Adrenal gland (tissue), 12 donors: ENCODE measurements around the gene PRSS33. TPM values are rescaled to one million over a fixed set of nuclear protein-coding genes. Genes with fewer than 3 reads are reported as not detected.

Experiments
- DNase-seq, 7 donors: peaks; one replicate each; pipeline ENCODE4 v3.0.0-alpha.2; 2019 to 2020
- H3K27ac ChIP-seq, 5 donors: fragments of 200-600 bp; sonication (generic) in 4 of 5; 1 replicate in 3 of 5; 2 replicates in 2 of 5; pipeline versions ENCODE4 v1.5.1 to v1.8.0; 2016 to 2020; ENCODE audit warnings: mild to moderate bottlenecking in 1 of 5
- H3K27me3 ChIP-seq: fragments of 200-600 bp; 2 replicates; pipeline ENCODE4 v1.8.0; 2021
- H3K36me3 ChIP-seq, 2 donors: fragments of 200-600 bp; replicated peaks in 1 of 2; 1 replicate in 1 of 2; 2 replicates in 1 of 2; pipeline versions ENCODE4 v1.5.1 to v1.8.0; 2018 to 2022
- H3K4me1 ChIP-seq, 2 donors: fragments of 200-600 bp; replicated peaks in 1 of 2; 1 replicate in 1 of 2; 2 replicates in 1 of 2; pipeline versions ENCODE4 v1.5.1 to v1.8.0; 2018 to 2021
- H3K4me3 ChIP-seq, 4 donors: fragments of 200-600 bp; sonication (generic) in 3 of 4; one replicate each; pipeline ENCODE4 v1.5.1; 2016 to 2018
- H3K9me3 ChIP-seq, 3 donors: fragments of 200-600 bp; sonication (generic) in 1 of 3; replicated peaks in 1 of 3; 1 replicate in 2 of 3; 2 replicates in 1 of 3; pipeline versions ENCODE4 v1.5.1 to v1.8.0; 2016 to 2021
- CTCF ChIP-seq, 6 experiments: fragments of 450-650 bp in 4 of 6; fragments of 200-600 bp in 2 of 6; sonication (generic) in 1 of 6; IDR thresholded peaks; 1 replicate in 5 of 6; 2 replicates in 1 of 6; pipeline versions ENCODE4 v1.5.1 to v1.8.0; 2016 to 2021; ENCODE audit warnings: antibody characterized with exemption in 6 of 6, mild to moderate bottlenecking in 2 of 6, moderate library complexity in 1 of 6
- POLR2A ChIP-seq, 2 donors: fragments of 450-650 bp; IDR thresholded peaks; one replicate each; pipeline ENCODE4 v1.6.1; 2017; ENCODE audit warnings: antibody characterized with exemption in 2 of 2, mild to moderate bottlenecking in 2 of 2, moderate library complexity in 1 of 2
- WGBS, 4 donors: extraction: QIAGEN DNeasy Blood & Tissue Kit in 2 of 4; methylation state at CpG; one replicate each; pipeline versions ENCODE4 v1.1.5 to v1.1.7; 2013 to 2017; 5-methylcytosine and 5-hydroxymethylcytosine counted together
- intact Hi-C, 2 donors: fragments of 100-400 bp; cut with DNase I; formaldehyde crosslinking; loops; one replicate each; pipeline versions ENCODE4 v1.14.1 to v1.15.0; 2022 to 2023
- polyA plus RNA-seq, 3 donors: library from polyadenylated mRNA; stranded (reverse); fragments of 200-250 nt in 2 of 3; fragments of 350-450 nt in 1 of 3; fragmentation: Illumina TruSeq in 1 of 3; extraction: RNeasy Lipid Tissue Mini Kit (QIAGEN cat#74804) in 1 of 3; gene quantifications; one replicate each; pipeline ENCODE4 v1.2.3, GENCODE V29; 2013 to 2014
- total RNA-seq, 9 donors: library from RNA; depleted of rRNA in 4 of 9; stranded (reverse); fragments of >200 nt in 4 of 9; fragments of 120-200 nt in 1 of 9; fragmentation: NEBNext Ultra II Directional in 1 of 9; extraction: Animal tissue kit (Norgen Biotek cat#: 25700) in 1 of 9; gene quantifications; one replicate each; pipeline versions ENCODE4 v1.1.0 to v1.2.4, GENCODE V29; 2013 to 2023
- donor health status: healthy with polysubstance abuse.
- donor health status: Bipolar disorder and iron deficiency.
- donor health status: DM: yes; HTN: yes; CAD: no.
- donor health status: DM: no; HTN: no; CAD: no.
- donor health status: DM: no; HTN: no; CAD: no.
- donor health status: DM: yes; HTN: yes; CAD: no.

The PRSS33 gene
- total and polyA plus RNA-seq, 12 donors = not detected

- H3K27ac ChIP-seq = peak overlapping the region in 4 of 5 donors; percentile 48 to 100 (median 86)
- peaks cover 0 to 31% of the 10 kb centered on the region in 2 donors for H3K36me3 ChIP-seq
- peak in 1 of 7 donors; percentile 43 for DNase-seq
- H3K4me3 ChIP-seq = peak overlapping the region; percentile 10 to 91 (median 60)
- intact Hi-C loops = no loop called here
- 0 to 1% (median 0%) methylated on average over 7 to 72 of the region's 72 CpGs for WGBS, 4 donors
- peaks cover 12 to 27% of the 10 kb centered on the region in 2 donors for H3K4me1 ChIP-seq
- H3K9me3 ChIP-seq = no peaks in the 10 kb centered on the region
- no peaks in the 10 kb centered on the region for H3K27me3 ChIP-seq
- TF ChIP-seq POLR2A (IDR thresholded peaks at IDR 0.05) (no peak), CTCF (IDR thresholded peaks at IDR 0.05) (no peak)
Observed at GRCh38 chr16:2776500-2777139, 10.7 kb downstream of the PRSS33 start.

- Histone ChIP-seq H3K4me3 (peak overlapping the region in 2 of 4 donors; percentile 76 to 91), H3K36me3 (peaks cover 0 to 38% of the 10 kb centered on the region in 2 donors), H3K27ac (peak overlapping the region in 2 of 5 donors; percentile 74 to 99), H3K4me1 (peaks cover 12 to 27% of the 10 kb centered on the region in 2 donors), H3K27me3 (no peaks in the 10 kb centered on the region), H3K9me3 (no peaks in the 10 kb centered on the region)
- WGBS, 4 donors = 44 to 48% (median 45%) methylated on average over 10 to 11 of the region's 11 CpGs
- TF ChIP-seq CTCF (IDR thresholded peaks at IDR 0.05) = no peak
- no peak for TF ChIP-seq POLR2A (IDR thresholded peaks at IDR 0.05)
- intact Hi-C loops = no loop called here
- DNase-seq = no peak
Observed at GRCh38 chr16:2775765-2776499, 11.4 kb downstream of the PRSS33 start.

GRCh38 chr16:2775131-2775716, 12.1 kb downstream of the PRSS33 start:
- H3K27me3 ChIP-seq = no peaks in the 10 kb centered on the region
- H3K36me3 ChIP-seq = peaks cover 0 to 45% of the 10 kb centered on the region in 2 donors
- intact Hi-C loops = no loop called here
- H3K27ac ChIP-seq = peak overlapping the region in 2 of 5 donors; percentile 3 to 16
- no peak overlapping the region for H3K4me3 ChIP-seq
- TF ChIP-seq CTCF (IDR thresholded peaks at IDR 0.05) = no peak
- no peak for TF ChIP-seq POLR2A (IDR thresholded peaks at IDR 0.05)
- H3K9me3 ChIP-seq = no peaks in the 10 kb centered on the region
- DNase-seq = no peak
- 71 to 77% (median 76%) methylated on average over 6 to 7 of the region's 7 CpGs for WGBS, 4 donors
- H3K4me1 ChIP-seq = peaks cover 12 to 27% of the 10 kb centered on the region in 2 donors

- Histone ChIP-seq H3K27me3 (no peaks in the 10 kb centered on the region), H3K36me3 (peaks cover 0 to 54% of the 10 kb centered on the region in 2 donors), H3K4me3 (no peak overlapping the region), H3K4me1 (peaks cover 12 to 27% of the 10 kb centered on the region in 2 donors), H3K27ac (peak overlapping the region in 2 of 5 donors; percentile 3 to 59), H3K9me3 (no peaks in the 10 kb centered on the region)
- 69 to 81% (median 76%) methylated on average over 7 of the region's 7 CpGs for WGBS, 4 donors
- DNase-seq = no peak
- TF ChIP-seq CTCF (IDR thresholded peaks at IDR 0.05) (no peak), POLR2A (IDR thresholded peaks at IDR 0.05) (no peak)
- intact Hi-C loops = no loop called here
Observed at GRCh38 chr16:2774161-2774891, 13.0 kb downstream of the PRSS33 start.
